Islet of Langerhans (tissue), 1 donor: Measurements from ENCODE around the gene PTPRT.

Source experiments
- FAIRE-seq: peaks from one replicate; lab custom pipeline; 2011; peaks lifted over from hg19 to GRCh38; lab: Jason Lieb, UNC

PTPRT gene

DNA sequence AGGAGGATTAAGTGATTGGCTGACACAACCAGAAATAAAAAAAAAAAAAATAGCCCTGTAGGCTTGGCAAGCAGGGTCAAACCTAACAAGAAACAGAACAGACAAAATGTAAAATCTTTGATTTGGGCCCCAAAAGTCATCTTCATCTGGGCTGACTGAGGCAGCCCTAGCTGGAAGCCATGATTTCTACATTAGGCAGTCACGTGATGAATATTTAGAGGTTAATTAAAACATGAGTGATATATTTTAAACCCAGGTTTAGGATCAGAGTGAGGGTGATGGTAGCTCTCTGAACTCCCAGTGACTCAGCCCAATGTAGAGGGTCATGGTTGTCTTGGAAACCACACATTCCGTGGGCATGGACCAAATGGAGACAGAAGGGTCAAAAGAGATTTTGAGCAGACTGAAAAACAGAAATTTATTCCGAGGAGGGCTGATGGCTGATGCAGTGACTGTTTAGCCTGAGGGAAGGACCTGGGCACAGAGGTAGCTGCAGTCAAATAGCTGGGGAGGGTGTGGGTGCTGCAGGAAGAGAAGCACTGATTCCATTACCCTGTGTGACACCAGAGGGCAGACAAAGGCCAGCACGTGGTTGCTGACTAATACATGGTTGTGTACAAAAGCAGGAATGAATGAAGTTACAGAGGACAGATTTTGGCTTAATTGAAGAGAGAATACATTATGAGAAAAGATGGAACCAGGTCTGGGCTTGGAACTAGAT, 998.4 kb downstream of the PTPRT start:
- no peak for FAIRE-seq

- FAIRE-seq: no peak
Measured at GRCh38 chr20:42190084-42190483, 999.6 kb downstream of the PTPRT start.

- no peak for FAIRE-seq
Measured at GRCh38 chr20:42186337-42186736, 1003.4 kb downstream of the PTPRT start.

- FAIRE-seq: no peak
Measured at GRCh38 chr20:42183147-42183546, 1006.6 kb downstream of the PTPRT start.

DNA sequence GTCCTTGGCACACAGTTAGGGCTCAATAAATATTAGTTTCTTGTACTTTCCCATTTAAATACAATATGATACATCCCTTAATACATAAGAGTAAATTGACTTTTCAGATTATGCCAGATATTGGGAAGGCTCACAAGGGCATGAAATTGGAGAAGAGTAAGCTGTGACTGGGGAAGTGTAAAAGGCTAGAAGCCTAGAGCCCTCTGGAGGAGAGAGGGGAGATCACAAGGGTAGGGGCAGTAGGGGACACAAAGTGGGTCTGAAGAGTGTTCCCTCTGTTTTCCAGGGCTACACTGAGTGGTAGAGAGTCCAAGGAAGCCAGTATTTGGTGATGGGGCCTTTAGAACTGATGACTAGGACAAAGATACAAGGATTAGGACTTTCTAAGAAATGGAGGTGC, 1008.6 kb downstream of the PTPRT start:
- FAIRE-seq: no peak

- FAIRE-seq: no peak
Measured at GRCh38 chr20:42179768-42180167, 1009.9 kb downstream of the PTPRT start.

- peak; percentile 93 for FAIRE-seq
Measured at GRCh38 chr20:42173440-42173839, 1016.3 kb downstream of the PTPRT start.

- no peak for FAIRE-seq
Measured at GRCh38 chr20:42164121-42164890, 1025.4 kb downstream of the PTPRT start.

DNA sequence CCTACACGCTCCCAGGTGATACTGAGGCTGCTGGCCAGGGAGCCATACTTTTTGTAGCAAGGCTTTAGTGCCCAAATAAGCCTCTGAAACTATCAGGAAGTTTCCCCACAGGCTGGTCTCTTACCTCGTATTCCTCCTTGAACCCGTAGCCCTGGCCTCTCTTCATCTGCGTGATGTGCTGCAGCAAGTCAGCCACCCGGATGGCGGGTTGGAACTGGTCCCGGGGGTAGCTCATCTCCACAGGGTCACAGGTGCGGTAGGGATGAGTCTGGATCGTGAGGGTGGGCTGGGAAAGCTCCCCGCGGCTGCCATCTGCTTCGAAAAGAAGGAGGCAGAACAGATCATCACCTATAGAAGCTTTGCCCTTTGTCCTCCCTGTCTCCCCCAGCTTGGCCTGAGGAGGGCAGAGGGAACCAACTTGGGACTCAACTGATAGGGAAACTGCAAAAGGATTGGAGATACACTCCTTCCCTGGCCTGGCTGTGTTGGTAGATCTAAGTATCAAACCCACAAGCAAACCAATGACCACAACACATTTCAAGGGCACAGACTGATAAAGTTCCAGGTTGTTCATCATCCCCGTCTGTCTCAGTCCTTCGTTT, 1028.4 kb downstream of the PTPRT start:
- no peak for FAIRE-seq

- no peak for FAIRE-seq
Measured at GRCh38 chr20:42159808-42160207, 1029.9 kb downstream of the PTPRT start.

- FAIRE-seq: no peak
Measured at GRCh38 chr20:42158272-42158671, 1031.4 kb downstream of the PTPRT start.

DNA sequence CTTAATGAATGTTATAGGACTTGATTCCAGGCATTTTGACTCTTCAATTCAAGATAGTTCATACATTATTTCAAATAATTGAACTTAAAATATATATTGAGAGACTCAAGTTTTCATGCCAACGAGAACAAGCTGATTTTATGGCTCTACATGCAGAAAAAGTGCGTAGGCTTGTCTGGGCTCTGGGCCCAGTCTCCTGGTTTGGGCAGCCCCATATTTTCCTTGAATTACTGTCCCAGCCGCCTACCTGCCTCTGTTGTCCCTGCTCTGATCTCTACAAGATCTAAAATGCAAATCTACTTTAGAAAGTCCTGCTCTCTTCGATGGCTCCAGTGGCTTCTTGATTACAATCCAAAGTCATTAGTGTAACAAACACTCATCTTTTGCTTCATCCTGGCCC, 1034.1 kb downstream of the PTPRT start:
- FAIRE-seq: no peak

DNA sequence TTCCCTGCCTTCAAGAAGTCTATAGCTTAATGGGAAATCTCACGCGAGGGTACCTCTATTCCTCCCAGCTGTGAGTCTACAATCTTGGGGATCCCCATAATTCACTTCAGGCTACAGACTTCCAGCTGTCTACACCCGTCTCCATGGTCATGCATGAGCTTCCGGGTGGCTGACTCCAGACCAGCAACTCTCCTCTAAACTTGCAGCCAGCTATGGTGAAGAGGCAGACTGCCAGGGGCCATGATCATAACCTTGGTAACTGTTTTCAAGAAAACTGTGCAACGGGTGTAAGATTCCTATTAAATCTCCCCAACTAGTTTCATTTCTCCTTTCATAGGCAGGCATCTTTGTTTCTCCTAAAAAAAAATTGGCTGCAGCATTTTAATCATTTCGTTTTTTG, 1037.1 kb downstream of the PTPRT start:
- no peak for FAIRE-seq

GRCh38 chr20:42150230-42150629, 1039.5 kb downstream of the PTPRT start:
- FAIRE-seq: no peak

DNA sequence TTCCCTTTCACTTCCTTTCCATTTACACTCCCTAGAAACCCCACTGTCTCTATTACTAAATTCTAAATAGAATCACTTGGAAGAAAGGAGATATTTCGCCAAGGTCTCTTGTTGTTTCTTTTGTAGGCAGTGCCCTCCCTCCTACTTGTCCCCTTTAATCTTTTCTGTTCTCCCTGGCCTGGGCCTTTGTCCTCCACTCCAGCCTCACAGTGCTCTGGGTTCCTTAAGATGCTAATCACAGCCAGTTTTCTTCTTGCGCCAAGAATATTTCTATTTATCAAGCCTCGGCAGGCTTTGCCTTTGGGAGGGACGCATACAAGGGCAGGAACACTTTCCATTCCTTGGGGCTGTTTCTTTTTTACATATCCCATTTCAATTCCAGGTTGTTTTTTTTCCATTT, 1051.0 kb downstream of the PTPRT start:
- no peak for FAIRE-seq

DNA sequence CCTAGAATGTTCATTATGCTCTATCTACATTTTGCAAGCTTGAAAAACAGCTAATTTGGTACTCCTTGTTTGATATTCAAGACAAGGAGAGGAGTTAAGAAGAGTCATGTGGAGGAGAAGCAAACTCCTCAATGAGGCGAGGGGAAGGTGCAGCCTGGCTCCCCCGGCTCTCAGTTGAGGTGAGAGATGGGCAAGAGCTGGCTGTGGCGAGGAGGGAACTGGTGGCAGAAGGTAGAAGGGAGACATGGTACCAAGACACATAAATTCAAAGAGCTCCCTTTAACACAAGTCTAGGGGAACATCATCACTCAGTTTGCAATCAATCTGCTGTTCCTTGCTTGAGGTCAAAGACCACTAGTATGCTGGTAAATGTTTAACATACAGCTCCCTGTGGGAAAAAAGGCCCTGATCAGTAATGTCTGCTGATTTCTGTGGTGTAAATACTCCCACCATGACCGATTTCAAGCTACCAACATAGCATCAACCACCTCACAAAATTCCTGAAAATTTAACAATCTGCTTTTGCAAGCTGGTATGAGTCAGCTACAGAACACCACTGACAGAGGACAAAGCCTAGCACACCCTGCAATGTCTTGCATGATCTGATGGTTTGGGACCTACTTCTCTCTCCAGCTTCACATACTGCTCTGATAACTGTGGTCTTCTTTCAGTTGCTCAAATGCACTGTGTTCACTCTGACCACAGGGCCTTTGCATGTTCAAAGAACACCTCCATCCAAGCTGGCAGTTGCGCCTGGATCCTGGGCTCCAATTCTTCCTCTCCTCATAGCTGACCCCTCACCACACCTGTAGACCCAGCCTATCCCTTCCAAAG, 1055.2 kb downstream of the PTPRT start:
- no peak for FAIRE-seq

DNA sequence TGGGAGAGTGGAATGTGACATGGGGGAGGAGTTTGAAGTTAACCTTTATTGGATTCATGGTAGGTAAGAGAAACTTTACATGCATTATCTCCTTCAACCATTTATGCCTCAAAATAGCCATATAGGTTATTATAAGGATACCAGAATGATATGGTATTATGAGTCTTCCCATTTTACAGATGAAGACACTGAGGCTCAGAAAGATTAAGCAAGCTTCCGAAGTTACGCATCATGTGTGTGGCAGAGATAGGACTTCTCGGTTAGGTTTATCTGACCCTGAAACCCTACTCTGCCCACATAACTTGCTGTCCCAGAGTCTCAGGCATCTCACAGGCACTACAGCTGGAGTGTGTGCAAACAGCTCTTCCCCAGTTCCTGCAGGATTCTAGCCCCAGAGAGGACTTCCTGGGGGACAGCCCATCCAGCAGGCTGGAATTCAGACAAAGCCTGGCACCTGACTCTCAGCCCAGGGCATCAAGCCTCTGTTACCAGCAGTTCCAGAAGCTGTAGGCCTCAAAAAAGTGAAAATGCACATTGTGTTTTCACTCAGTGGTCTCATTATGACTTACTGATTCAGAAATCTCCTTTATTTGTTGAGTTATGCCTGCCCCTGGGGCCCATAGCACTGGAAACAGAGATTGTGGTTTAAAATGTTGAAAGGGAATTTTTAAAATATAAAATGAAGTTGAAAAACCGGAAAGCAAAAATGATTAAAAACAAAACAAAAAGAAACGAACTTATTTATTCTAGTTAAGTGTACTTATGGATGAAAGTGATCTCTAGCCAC, 1058.7 kb downstream of the PTPRT start:
- FAIRE-seq: no peak

- no peak for FAIRE-seq
Measured at GRCh38 chr20:42125426-42125825, 1064.3 kb downstream of the PTPRT start.

GRCh38 chr20:42123981-42124473, 1065.7 kb downstream of the PTPRT start:
- no peak for FAIRE-seq

DNA sequence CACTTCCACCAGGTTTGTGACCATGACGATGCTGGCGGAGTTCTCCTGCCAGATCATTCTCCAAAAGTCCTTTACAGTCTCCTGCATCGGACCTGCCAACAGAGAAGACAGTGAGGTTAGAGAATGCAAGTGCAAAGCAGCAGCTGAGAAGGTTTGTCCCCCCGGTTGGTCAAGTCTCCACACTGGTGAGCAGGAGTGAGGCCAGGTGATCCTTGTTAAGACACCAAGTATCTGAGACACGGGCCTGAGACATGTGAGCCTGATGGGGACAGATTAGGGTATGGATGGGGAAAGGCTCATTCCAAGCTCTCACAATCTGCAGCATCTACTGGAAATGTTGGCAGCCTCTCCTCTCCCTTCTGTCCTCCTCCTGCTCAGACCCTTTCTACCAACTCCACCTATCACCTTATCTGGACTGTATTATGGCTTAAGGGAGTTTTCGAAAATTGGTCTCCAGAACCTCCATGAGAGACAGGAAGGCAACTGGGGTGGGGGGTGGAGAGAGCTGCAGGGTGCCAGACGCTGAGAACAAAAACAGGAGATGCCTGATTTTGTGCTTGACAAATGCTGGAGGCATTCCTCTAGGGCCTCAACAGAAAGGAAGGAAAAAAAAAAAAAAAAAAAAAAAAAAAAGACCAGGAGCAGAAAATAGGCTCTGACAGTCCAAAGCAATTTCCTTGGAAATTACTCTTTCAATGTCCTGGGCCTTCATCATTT, 1071.1 kb downstream of the PTPRT start:
- FAIRE-seq: no peak

DNA sequence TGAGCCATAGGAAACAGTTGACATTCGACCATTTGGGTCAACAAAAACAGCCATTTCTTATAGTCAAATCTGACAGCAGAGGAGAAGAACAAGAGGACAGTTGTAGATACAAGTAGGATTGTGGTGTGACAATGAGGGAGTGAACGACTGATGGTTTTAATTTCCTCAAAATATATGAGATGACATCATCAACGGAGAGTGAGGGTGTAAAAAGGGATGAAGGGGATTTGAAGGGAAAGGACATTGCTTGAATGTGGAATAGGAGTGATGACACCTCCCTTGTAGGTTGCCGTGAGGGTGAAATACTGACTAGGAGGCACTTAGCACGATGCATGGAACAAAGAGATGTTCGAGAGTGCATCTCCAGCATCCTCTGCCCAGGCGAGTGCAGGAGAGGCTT, 1071.7 kb downstream of the PTPRT start:
- FAIRE-seq: no peak
